Occipital lobe (tissue), 2 donors: Measurements from ENCODE around the gene ELMO2. TPM values are rescaled to one million over a fixed set of nuclear protein-coding genes. Genes with fewer than 3 reads are reported as not detected.

Source experiments
- DNase-seq: peaks from one replicate; lab custom pipeline; 2025; lab: John Stamatoyannopoulos, UW
- total RNA-seq: library from RNA; depleted of rRNA; stranded (reverse); fragments of >200 nt; gene quantifications from one replicate; pipeline ENCODE4 v1.2.3, GENCODE V29; 2014

Gene ELMO2
- total RNA-seq, 1 donor from 2014 or later = 55.1 TPM

- no peak for DNase-seq
These were observed 52.8 kb downstream of the ELMO2 start for GRCh38 chr20:46353500-46354206.

GRCh38 chr20:46352370-46352938 is 54.0 kb downstream of the ELMO2 start:
- DNase-seq = no peak

DNA sequence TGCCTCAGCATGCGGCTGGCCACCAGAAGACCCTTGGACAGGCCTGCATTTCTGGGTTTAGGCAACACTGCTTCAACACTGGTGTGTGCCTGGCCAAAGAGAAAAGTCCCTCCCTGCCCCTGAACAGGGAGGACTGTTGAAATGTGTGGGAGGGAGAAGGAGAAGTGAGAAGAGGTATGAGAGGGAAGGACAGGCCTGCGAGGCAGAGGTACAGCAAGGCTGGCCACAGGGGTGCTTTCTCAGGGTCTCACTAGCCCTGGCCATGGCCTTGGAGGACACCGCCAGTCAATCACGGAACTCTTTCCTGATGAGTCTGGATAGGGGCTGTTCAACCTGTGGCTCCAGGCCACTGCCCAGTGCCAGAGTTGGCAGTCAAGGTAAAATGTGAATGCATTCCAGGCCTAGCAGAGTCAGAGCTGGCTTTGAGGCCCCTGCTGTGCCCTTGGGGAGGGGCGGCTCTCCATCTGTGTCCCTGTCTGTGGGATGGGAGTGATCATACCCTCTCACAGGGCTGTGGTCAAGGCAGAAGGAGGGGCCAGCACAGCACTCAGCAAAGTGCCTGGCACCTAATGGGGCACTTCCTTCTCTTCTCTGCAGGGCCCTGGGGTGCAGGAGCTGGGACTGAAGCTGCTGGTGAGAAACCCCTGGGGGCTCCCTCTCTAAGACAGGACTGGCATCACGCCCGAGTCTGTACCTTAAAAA is 54.9 kb downstream of the ELMO2 start:
- DNase-seq = no peak

DNA sequence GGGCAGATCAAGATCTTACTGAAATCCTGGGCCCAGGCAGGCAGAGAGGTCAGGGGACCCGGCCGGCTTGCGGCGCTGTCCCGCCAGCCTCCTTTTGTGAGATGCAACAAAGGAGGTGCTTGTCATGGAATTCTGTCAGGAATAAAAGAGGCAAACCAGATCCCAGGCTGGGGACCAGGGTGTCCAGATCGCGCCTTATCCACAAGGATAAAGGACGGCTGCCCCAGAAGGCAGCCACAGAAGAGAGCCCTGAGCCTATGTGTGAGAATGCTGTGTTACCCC is 55.5 kb downstream of the ELMO2 start:
- DNase-seq = no peak

- no peak for DNase-seq
These were observed 56.0 kb downstream of the ELMO2 start for GRCh38 chr20:46350201-46350985.

DNA sequence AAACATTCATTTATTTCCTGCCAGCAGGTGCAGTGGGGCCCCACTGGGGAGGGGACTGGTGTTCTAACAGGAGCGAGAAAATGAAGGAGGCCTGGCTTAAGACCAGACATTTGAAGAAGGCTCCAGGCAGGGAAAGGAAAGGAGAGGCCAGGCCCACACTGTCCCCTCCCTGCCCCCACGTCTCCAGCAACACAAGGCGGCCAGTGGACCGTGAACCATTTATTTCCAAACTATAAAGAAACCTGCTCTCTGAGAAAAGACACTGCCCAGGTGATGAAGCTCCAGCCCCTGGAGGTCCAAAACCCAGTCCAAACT is 56.7 kb downstream of the ELMO2 start:
- DNase-seq = no peak

DNA sequence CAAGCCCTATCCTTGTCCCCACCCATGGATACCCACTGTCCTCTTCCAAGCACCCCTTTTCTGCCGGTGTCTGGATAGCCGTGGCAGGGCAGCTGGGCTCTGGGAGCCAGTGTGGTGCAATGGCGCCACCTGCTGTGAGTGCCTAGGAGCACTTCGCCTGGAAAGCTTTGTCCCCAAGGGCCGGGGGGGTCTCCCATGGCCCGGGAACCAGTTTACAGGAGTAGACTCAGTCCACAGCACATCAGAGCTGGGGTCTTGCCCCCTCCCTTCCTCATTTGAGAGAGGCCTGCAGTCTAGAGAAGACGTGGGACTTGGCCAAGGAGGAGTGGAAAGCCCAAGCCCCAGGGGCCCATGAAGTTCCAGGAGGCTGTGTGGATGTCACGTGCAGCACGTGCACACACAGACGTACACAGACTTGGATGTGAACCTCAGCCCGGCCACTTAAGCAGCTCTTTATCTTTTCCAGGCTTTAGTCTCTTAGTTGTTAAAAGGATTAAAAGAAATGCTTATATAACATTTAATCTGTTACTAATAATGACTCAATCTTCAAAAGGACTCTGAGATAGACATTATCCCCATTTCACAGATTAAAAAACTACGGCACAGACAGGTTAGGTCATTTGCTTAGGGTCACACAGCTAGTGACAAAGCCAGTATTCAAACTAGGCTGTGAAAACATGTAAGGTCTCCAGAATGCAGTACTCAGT is 57.2 kb downstream of the ELMO2 start:
- peak; percentile 43 for DNase-seq

- peak; percentile 27 for DNase-seq
These were observed 58.3 kb downstream of the ELMO2 start for GRCh38 chr20:46347841-46348803.

- no peak for DNase-seq
These were observed 59.6 kb downstream of the ELMO2 start for GRCh38 chr20:46346770-46347169.

DNA sequence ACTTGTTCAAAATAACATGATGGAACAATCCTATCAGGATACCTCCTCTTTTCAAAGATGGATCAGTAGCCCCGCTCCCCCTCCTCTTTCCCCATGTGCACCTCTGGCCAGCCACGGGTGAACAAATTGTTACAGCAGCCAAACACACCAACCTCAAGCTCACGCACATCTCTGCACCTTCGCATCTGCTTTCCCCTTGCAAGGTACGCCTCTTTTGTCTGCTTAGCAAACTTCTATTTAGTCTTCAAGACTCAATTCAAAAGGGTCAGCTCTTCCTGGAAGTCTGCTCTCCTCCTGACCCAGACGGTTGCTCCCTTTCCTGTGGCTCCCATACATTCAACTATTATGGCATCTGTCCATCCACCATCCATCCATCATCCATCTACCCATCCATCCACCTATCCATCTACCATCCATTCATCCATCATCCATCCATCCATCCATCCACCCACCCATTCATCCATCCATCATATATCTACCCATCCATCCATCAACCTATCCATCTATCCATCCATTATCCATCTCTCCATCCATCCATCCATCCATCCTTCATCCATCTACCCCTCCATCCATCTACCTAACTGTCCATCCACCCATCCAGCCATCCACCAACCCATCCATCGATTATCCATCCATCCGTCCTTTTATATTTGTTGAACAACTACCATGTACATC is 61.8 kb downstream of the ELMO2 start:
- no peak for DNase-seq

- no peak for DNase-seq
These were observed 62.4 kb downstream of the ELMO2 start for GRCh38 chr20:46343975-46344357.

- no peak for DNase-seq
These were observed 63.0 kb downstream of the ELMO2 start for GRCh38 chr20:46343348-46343974.

DNA sequence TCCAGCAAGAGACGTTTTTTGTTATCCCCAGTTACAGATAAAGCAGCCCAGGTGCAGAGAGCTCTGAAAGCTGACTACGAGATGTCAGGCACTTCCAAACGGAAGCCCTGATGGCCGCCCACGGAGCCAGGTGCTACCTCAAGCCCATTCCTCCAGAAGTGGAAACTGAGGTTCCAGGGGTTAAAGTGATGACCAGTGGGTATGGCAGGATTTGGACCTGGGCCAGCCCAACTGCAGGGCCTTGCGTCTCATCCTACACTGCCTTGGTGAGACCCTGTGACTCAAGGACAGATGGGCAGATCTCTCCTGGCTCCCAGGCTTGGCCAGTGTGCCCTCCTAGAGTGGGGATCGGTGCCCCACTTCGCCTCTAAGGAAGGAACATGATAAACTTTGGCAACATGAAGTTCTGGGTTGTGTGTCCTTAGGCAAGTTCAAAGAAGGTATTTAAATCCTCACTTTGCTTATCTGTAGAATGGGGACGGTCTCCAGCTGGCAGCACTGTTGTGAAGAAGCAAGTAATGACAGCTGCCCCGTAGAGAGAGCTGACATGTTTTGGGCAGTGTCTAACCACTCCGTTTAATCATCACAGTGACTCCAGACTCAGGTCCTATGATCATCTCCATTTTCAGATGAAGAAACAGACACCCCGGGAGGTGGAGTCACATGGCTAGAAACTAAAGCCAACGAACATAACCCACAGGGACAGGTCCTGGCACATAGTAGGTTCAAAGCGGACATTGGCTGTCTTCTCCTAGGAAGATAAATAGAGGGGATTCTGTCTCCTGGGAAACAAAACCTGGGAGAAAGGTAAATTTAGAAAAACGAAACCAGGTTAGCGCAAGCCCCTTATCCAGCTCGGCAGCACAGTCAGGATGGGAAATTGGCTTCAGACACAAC is 63.7 kb downstream of the ELMO2 start:
- no peak for DNase-seq

DNA sequence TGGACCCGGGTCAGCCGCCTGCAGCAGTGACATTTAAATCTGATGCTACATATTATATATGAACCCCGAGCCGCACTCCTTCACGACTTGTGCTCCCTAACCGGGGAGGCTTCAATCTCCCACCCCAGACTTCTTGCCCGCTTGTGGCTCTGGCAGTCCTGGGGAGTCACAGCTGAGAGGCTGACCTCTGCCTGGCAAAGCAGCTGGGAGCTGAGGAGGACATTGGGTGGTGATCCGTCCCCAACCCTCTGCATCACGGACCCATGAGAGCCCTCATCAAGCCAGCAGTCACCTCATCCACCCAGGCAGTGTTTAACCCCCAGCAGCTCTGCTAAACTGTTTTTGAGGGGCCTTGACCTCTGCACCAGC is 64.4 kb downstream of the ELMO2 start:
- DNase-seq = no peak

GRCh38 chr20:46341074-46342009 is 65.1 kb downstream of the ELMO2 start:
- DNase-seq = peak; percentile 11

DNA sequence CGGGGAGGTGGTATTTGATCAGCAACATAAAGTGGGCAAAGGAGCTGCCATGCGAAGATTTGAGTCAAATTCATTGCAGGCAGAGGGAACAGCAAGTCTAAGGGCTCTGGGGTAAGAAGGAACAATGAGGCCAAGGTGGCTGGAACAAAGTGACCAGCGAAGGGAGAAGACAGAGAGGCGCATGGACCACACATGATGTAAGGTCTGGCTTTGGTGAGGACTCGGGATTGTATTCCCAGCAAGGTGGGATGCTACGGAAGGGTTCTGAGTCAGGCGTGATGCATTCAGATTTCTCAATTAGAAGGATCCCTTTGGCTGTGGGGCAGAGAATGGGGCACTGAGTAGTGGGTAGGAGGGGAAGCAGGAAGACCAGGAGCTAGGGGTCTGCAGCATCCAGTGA is 67.4 kb downstream of the ELMO2 start:
- DNase-seq = no peak

- DNase-seq = no peak
These were observed 69.7 kb downstream of the ELMO2 start for GRCh38 chr20:46336735-46337134.
